Stimulated activated CD8-positive, alpha-beta memory T cell treated with anti-CD3 and anti-CD28 coated beads, Interleukin-15, amount 100 ng/mL, for 24 hours (primary cell): ENCODE data around the gene KRTAP10-1.
"Not testable (repeated sequence)": the region's sequence is repeated elsewhere in the genome, so short reads cannot be mapped to it uniquely, and the experiment has no call there.

Experiments
- DNase-seq: peaks from one replicate; pipeline ENCODE4 v3.0.0-alpha.2; 2020; ENCODE audit warnings: low read depth

The KRTAP10-1 gene

GRCh38 chr21:44503006-44503889, 36.7 kb downstream of the KRTAP10-1 start:
- DNase-seq = not testable (repeated sequence)

GRCh38 chr21:44502171-44502958, 37.6 kb downstream of the KRTAP10-1 start:
- no peak for DNase-seq

- no peak for DNase-seq
Measured at GRCh38 chr21:44500111-44500510, 39.9 kb downstream of the KRTAP10-1 start.

- no peak for DNase-seq
Measured at GRCh38 chr21:44499631-44500030, 40.4 kb downstream of the KRTAP10-1 start.

- DNase-seq = no peak
Measured at GRCh38 chr21:44499211-44499560, 40.8 kb downstream of the KRTAP10-1 start.

- no peak for DNase-seq
Measured at GRCh38 chr21:44498280-44499210, 41.5 kb downstream of the KRTAP10-1 start.

- DNase-seq = no peak
Measured at GRCh38 chr21:44497703-44498126, 42.3 kb downstream of the KRTAP10-1 start.

GRCh38 chr21:44496564-44497550, 43.1 kb downstream of the KRTAP10-1 start:
- no peak for DNase-seq

- DNase-seq = no peak
Measured at GRCh38 chr21:44495611-44496563, 44.1 kb downstream of the KRTAP10-1 start.

GRCh38 chr21:44494956-44495355, 45.0 kb downstream of the KRTAP10-1 start:
- DNase-seq = no peak

- no peak for DNase-seq
Measured at GRCh38 chr21:44494418-44494817, 45.6 kb downstream of the KRTAP10-1 start.

- no peak for DNase-seq
Measured at GRCh38 chr21:44492567-44493385, 47.2 kb downstream of the KRTAP10-1 start.

GRCh38 chr21:44490816-44491215, 49.2 kb downstream of the KRTAP10-1 start:
- DNase-seq = no peak

- no peak for DNase-seq
Measured at GRCh38 chr21:44490405-44490804, 49.6 kb downstream of the KRTAP10-1 start.

GRCh38 chr21:44489962-44490361, 50.0 kb downstream of the KRTAP10-1 start:
- DNase-seq = no peak
